ENCODE data around the gene THRAP3.

DNA sequence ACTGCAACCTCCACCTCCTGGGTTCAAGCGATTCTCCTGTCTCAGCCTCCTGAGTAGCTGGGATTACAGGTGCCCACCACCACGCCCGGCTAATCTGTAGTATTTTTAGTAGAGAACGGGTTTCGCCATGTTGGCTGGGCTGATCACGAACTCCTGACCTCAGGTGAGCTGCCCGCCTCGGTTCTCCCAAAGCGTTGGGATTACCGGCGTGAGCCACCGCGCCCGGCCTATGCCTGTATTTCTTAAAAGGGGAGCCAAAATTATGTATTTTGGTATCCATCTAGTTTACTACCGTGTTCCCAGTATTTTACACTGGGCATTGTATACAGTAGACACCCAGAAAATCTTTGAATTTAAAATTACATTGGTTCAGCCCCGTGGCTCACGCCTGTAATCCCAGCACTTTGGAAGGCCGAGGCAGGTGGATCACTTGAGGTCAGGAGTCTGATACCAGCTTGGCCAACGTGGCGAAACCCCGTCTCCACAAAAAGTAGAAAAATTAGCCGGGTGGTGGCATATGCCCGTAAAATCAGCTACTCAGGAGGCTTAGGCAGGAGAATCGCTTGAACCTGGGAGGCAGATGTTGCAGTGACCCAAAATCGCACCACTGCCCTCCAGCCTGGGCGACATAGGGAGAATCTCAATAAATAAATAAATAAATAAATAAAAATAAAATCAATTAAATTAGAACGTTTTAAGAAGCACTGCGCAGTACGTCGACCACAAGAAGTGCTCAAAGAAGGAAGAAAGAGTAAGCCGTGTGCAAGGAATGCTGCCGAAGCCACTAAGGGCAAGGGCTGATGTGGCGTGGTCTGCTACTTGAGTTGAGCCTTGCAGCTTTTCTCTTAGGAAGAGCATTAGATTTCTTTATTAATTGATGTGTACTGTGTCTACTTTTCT is 1.5 kb upstream of the THRAP3 start:
- TF ChIP-seq FOXP2 (optimal IDR thresholded peaks at IDR 0.05; ENCODE audit: borderline replicate concordance, extremely low read depth, extremely low read length, insufficient read depth) (no peak), POLR2AphosphoS5 (IDR thresholded peaks at IDR 0.05; ENCODE audit: low read depth, low read length) (no peak), TAF1 (IDR thresholded peaks at IDR 0.05; ENCODE audit: borderline replicate concordance, insufficient read depth, low read length) (no peak), SIN3A (IDR thresholded peaks at IDR 0.05; ENCODE audit: borderline replicate concordance, insufficient read depth, low read length) (no peak)
- TF ChIP-seq, protein P1, sequence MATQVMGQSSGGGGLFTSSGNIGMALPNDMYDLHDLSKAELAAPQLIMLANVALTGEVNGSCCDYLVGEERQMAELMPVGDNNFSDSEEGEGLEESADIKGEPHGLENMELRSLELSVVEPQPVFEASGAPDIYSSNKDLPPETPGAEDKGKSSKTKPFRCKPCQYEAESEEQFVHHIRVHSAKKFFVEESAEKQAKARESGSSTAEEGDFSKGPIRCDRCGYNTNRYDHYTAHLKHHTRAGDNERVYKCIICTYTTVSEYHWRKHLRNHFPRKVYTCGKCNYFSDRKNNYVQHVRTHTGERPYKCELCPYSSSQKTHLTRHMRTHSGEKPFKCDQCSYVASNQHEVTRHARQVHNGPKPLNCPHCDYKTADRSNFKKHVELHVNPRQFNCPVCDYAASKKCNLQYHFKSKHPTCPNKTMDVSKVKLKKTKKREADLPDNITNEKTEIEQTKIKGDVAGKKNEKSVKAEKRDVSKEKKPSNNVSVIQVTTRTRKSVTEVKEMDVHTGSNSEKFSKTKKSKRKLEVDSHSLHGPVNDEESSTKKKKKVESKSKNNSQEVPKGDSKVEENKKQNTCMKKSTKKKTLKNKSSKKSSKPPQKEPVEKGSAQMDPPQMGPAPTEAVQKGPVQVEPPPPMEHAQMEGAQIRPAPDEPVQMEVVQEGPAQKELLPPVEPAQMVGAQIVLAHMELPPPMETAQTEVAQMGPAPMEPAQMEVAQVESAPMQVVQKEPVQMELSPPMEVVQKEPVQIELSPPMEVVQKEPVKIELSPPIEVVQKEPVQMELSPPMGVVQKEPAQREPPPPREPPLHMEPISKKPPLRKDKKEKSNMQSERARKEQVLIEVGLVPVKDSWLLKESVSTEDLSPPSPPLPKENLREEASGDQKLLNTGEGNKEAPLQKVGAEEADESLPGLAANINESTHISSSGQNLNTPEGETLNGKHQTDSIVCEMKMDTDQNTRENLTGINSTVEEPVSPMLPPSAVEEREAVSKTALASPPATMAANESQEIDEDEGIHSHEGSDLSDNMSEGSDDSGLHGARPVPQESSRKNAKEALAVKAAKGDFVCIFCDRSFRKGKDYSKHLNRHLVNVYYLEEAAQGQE (IDR thresholded peaks at IDR 0.05; ENCODE audit: insufficient read depth in 1 of 2, low read depth in 2 of 2, low read length in 2 of 2): no peak
